Astrocyte (in vitro differentiated cells and primary cell): ENCODE data around the gene GLRA3.

Source experiments
- EZH2 ChIP-seq: IDR thresholded peaks from 2 replicates; pipeline ENCODE4 v1.6.1; 2012; ENCODE audit warnings: mild to moderate bottlenecking, low read length, inconsistent platforms; ENCODE audit not compliant: insufficient read depth
- TF ChIP-seq, protein P1 (sequence below): IDR thresholded peaks from 2 replicates; pipeline ENCODE4 v1.5.1; 2011; ENCODE audit warnings: low read depth, mild to moderate bottlenecking, inconsistent platforms, low read length, moderate library complexity; ENCODE audit not compliant: insufficient read depth

GRCh38 chr4:174665799-174666198 lies 163.2 kb downstream of the GLRA3 start:
- no peak for TF ChIP-seq EZH2
- TF ChIP-seq, protein P1, sequence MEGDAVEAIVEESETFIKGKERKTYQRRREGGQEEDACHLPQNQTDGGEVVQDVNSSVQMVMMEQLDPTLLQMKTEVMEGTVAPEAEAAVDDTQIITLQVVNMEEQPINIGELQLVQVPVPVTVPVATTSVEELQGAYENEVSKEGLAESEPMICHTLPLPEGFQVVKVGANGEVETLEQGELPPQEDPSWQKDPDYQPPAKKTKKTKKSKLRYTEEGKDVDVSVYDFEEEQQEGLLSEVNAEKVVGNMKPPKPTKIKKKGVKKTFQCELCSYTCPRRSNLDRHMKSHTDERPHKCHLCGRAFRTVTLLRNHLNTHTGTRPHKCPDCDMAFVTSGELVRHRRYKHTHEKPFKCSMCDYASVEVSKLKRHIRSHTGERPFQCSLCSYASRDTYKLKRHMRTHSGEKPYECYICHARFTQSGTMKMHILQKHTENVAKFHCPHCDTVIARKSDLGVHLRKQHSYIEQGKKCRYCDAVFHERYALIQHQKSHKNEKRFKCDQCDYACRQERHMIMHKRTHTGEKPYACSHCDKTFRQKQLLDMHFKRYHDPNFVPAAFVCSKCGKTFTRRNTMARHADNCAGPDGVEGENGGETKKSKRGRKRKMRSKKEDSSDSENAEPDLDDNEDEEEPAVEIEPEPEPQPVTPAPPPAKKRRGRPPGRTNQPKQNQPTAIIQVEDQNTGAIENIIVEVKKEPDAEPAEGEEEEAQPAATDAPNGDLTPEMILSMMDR, result no peak
